CD14-positive monocyte (primary cell): ENCODE measurements around the gene P2RX3. TPM values are rescaled to one million over a fixed set of nuclear protein-coding genes. Genes with fewer than 3 reads are reported as not detected.

ENCODE experiments used
- DNase-seq, 3 donors: peaks; one replicate each; pipeline ENCODE4 v3.0.0-alpha.2; 2011 to 2022
- H2AFZ ChIP-seq: 2 replicates; pipeline ENCODE4 v1.6.0; 2012; ENCODE audit warnings: mild to moderate bottlenecking, low read depth, low read length, inconsistent platforms; ENCODE audit not compliant: insufficient read depth, poor library complexity, severe bottlenecking
- H3K27ac ChIP-seq, 2 donors: 1 replicate in 1 of 2; 2 replicates in 1 of 2; pipeline ENCODE4 v1.5.1; 2012 to 2013; ENCODE audit warnings: low read length in 2 of 2, control low read depth in 1 of 2, inconsistent platforms in 1 of 2, low read depth in 1 of 2, mild to moderate bottlenecking in 1 of 2
- H3K27me3 ChIP-seq, 2 donors: one replicate each; pipeline versions ENCODE4 v1.6.0 to v1.6.1; 2011 to 2013; ENCODE audit warnings: low read length in 2 of 2; ENCODE audit not compliant: control insufficient read depth in 2 of 2, insufficient read depth in 2 of 2
- H3K36me3 ChIP-seq, 2 donors: replicated peaks in 1 of 2; 1 replicate in 1 of 2; 2 replicates in 1 of 2; pipeline versions ENCODE4 v1.5.1 to v1.6.1; 2012 to 2013; ENCODE audit warnings: low read length in 2 of 2, control low read depth in 1 of 2, inconsistent platforms in 1 of 2, mild to moderate bottlenecking in 1 of 2; ENCODE audit not compliant: insufficient read depth in 2 of 2, control insufficient read depth in 1 of 2
- H3K4me1 ChIP-seq, 2 donors: 1 replicate in 1 of 2; 2 replicates in 1 of 2; pipeline versions ENCODE4 v1.5.1 to v1.6.1; 2012 to 2013; ENCODE audit warnings: low read length in 2 of 2, control low read depth in 1 of 2, inconsistent platforms in 1 of 2, mild to moderate bottlenecking in 1 of 2, moderate library complexity in 1 of 2; ENCODE audit not compliant: insufficient read depth in 2 of 2, control insufficient read depth in 1 of 2
- H3K4me2 ChIP-seq: replicated peaks from 2 replicates; pipeline ENCODE3; 2012; ENCODE audit warnings: low read length, moderate library complexity, mild to moderate bottlenecking; ENCODE audit not compliant: poor library complexity, severe bottlenecking; ENCODE audit errors: extremely low read depth
- H3K4me3 ChIP-seq, 3 experiments: fragments of 200-600 bp in 1 of 3; sonication (generic) in 1 of 3; replicated peaks in 1 of 3; 1 replicate in 2 of 3; 2 replicates in 1 of 3; pipeline ENCODE4 v1.5.1; 2011 to 2013; ENCODE audit warnings: low read length in 3 of 3, mild to moderate bottlenecking in 3 of 3, control low read depth in 2 of 3, low read depth in 2 of 3, inconsistent platforms in 1 of 3, moderate library complexity in 1 of 3
- H3K79me2 ChIP-seq: 2 replicates; pipeline ENCODE4 v1.6.0; 2012; ENCODE audit warnings: mild to moderate bottlenecking, control low read depth, inconsistent platforms, low read length, moderate library complexity; ENCODE audit not compliant: insufficient read depth
- H3K9ac ChIP-seq: 2 replicates; pipeline ENCODE4 v1.6.0; 2017; ENCODE audit warnings: low read length, mild to moderate bottlenecking; ENCODE audit not compliant: insufficient read depth, poor library complexity, severe bottlenecking
- H3K9me3 ChIP-seq, 2 donors: replicated peaks in 1 of 2; 1 replicate in 1 of 2; 2 replicates in 1 of 2; pipeline versions ENCODE4 v1.5.1 to v1.6.1; 2012 to 2013; ENCODE audit warnings: low read length in 2 of 2, control low read depth in 1 of 2; ENCODE audit not compliant: control insufficient read depth in 1 of 2, insufficient read depth in 1 of 2
- H4K20me1 ChIP-seq: 2 replicates; pipeline ENCODE4 v1.6.0; 2012; ENCODE audit warnings: mild to moderate bottlenecking, low read length, control low read depth, moderate library complexity; ENCODE audit not compliant: insufficient read depth
- H3K27ac Mint-ChIP-seq, 7 donors: one replicate each; pipeline ENCODE4 v1.8.0; 2020; ENCODE audit warnings: mild to moderate bottlenecking in 7 of 7, mixed read lengths in 7 of 7, moderate library complexity in 6 of 7, inconsistent platforms in 2 of 7
- H3K27me3 Mint-ChIP-seq, 3 donors: one replicate each; pipeline ENCODE4 v1.8.0; 2021 to 2022; ENCODE audit warnings: low read depth in 3 of 3, mild to moderate bottlenecking in 3 of 3, mixed read lengths in 3 of 3, moderate library complexity in 3 of 3, inconsistent platforms in 1 of 3
- H3K36me3 Mint-ChIP-seq, 2 donors: one replicate each; pipeline ENCODE4 v1.8.0; 2020; ENCODE audit warnings: mixed read lengths in 2 of 2, inconsistent platforms in 1 of 2, mild to moderate bottlenecking in 1 of 2
- H3K4me1 Mint-ChIP-seq: one replicate; pipeline ENCODE4 v1.8.0; 2020; ENCODE audit warnings: mild to moderate bottlenecking, mixed read lengths
- H3K4me3 Mint-ChIP-seq, 2 donors: one replicate each; pipeline ENCODE4 v1.8.0; 2020; ENCODE audit warnings: mild to moderate bottlenecking in 2 of 2, mixed read lengths in 2 of 2, moderate library complexity in 1 of 2
- H3K9me3 Mint-ChIP-seq, 7 donors: one replicate each; pipeline ENCODE4 v1.8.0; 2020 to 2022; ENCODE audit warnings: mixed read lengths in 7 of 7, mild to moderate bottlenecking in 6 of 7, moderate library complexity in 6 of 7, inconsistent platforms in 2 of 7
- WGBS: methylation state at CpG from one replicate; pipeline ENCODE4 v1.1.5; 2013; ENCODE audit warnings: missing lambda C conversion rate; ENCODE audit not compliant: insufficient coverage; 5-methylcytosine and 5-hydroxymethylcytosine counted together
- intact Hi-C, 2 donors: fragments of 100-400 bp; cut with micrococcal nuclease; formaldehyde crosslinking; loops; one replicate each; pipeline versions ENCODE4 v1.15.0 to v1.15.1; 2023
- polyA plus RNA-seq, 3 donors: library from polyadenylated mRNA; depleted of rRNA in 1 of 3; unstranded in 2 of 3; stranded (reverse) in 1 of 3; fragments of 300-500 nt in 2 of 3; fragments of >200 nt in 1 of 3; fragmentation: Illumina TruSeq in 2 of 3; gene quantifications; 1 replicate in 2 of 3; 2 replicates in 1 of 3; pipeline ENCODE4 v1.2.3, GENCODE V29; 2012 to 2021
- TF ChIP-seq, protein P1 (sequence below): fragments of 200-600 bp; IDR thresholded peaks from one replicate; pipeline ENCODE4 v1.8.0; 2022; ENCODE audit warnings: antibody characterized with exemption, mild to moderate bottlenecking

The P2RX3 gene
- polyA plus RNA-seq, 3 donors = not detected

DNA sequence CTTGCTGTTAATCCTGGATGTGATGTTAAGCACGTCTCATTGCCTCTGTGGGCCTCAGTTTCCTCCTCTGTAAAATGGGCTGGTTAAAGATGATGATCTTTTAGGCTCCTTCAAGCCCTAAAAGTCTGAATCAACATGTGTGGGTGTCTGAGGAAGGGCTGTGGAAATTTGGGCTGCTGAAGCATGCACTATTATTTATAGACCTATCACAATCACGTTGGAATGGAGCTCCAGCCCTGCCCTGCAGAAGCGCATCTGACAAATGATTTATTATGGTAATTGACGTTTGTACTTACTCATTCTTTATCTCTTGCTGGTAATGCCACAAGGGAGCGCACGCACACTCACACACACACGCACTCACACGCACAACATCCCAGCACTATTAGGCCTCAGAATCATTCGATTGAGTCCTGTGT lies 20.4 kb downstream of the P2RX3 start:
- H3K4me3 ChIP-seq = no peak overlapping the region
- peaks cover 0 to 5% (median 0%) of the 10 kb centered on the region in 7 donors for H3K9me3 Mint-ChIP-seq
- no peak overlapping the region for H2AFZ ChIP-seq
- H3K4me1 Mint-ChIP-seq = peaks cover 25% of the 10 kb centered on the region
- H3K27me3 Mint-ChIP-seq = peaks cover 0 to 2% (median 2%) of the 10 kb centered on the region in 3 donors
- H3K9me3 ChIP-seq = no peaks in the 10 kb centered on the region
- intact Hi-C loops = loop anchor here in 1 of 2 donors (10.0 kb wide), 1 partner anchor 286 kb away; the partner anchor contains the start of gene YPEL4
- no peaks in the 10 kb centered on the region for H4K20me1 ChIP-seq
- H3K9ac ChIP-seq = no peak overlapping the region
- no peaks in the 10 kb centered on the region for H3K36me3 Mint-ChIP-seq
- no peaks in the 10 kb centered on the region for H3K27me3 ChIP-seq
- WGBS = 100% methylated on average over 1 of the region's 9 CpGs
- H3K36me3 ChIP-seq = no peaks in the 10 kb centered on the region
- no peak for DNase-seq
- no peak overlapping the region for H3K27ac ChIP-seq
- TF ChIP-seq, protein P1, sequence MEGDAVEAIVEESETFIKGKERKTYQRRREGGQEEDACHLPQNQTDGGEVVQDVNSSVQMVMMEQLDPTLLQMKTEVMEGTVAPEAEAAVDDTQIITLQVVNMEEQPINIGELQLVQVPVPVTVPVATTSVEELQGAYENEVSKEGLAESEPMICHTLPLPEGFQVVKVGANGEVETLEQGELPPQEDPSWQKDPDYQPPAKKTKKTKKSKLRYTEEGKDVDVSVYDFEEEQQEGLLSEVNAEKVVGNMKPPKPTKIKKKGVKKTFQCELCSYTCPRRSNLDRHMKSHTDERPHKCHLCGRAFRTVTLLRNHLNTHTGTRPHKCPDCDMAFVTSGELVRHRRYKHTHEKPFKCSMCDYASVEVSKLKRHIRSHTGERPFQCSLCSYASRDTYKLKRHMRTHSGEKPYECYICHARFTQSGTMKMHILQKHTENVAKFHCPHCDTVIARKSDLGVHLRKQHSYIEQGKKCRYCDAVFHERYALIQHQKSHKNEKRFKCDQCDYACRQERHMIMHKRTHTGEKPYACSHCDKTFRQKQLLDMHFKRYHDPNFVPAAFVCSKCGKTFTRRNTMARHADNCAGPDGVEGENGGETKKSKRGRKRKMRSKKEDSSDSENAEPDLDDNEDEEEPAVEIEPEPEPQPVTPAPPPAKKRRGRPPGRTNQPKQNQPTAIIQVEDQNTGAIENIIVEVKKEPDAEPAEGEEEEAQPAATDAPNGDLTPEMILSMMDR = no peak
- no peak overlapping the region for H3K4me2 ChIP-seq
- H3K4me1 ChIP-seq = peaks cover 26 to 27% of the 10 kb centered on the region in 2 donors
- no peak overlapping the region for H3K27ac Mint-ChIP-seq
- no peaks in the 10 kb centered on the region for H3K79me2 ChIP-seq
- H3K4me3 Mint-ChIP-seq = no peak overlapping the region

DNA sequence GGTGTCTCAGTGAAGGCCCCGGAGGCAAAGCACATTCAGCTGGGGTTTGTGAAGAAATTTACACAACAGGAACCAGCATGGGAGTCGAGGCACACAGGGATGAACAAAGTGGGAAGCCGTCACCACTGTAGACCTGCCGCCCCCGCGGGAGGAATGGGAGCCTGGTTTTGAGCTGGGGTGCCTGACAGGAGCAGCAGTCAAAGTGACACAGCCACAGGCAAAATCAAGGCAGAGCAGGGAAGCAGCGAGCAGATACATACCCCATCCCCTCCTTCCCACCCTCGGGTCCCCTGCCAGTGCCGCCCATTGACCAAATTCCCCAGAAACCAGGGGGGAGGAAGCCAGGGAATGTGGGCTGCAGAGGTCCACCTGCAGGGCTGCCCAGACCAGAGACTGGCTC lies 20.8 kb downstream of the P2RX3 start:
- H3K9me3 Mint-ChIP-seq = peaks cover 0 to 6% (median 0%) of the 10 kb centered on the region in 7 donors
- no peak for DNase-seq
- Histone ChIP-seq H3K4me1 (peaks cover 22% of the 10 kb centered on the region in 2 donors), H3K27me3 (no peaks in the 10 kb centered on the region), H3K4me3 (no peak overlapping the region), H3K36me3 (no peaks in the 10 kb centered on the region), H2AFZ (no peak overlapping the region), H3K27ac (no peak overlapping the region), H4K20me1 (no peaks in the 10 kb centered on the region), H3K9ac (no peak overlapping the region), H3K79me2 (no peaks in the 10 kb centered on the region), H3K9me3 (no peaks in the 10 kb centered on the region), H3K4me2 (no peak overlapping the region)
- H3K27ac Mint-ChIP-seq = peak overlapping the region in 1 of 7 donors; percentile 4
- no peaks in the 10 kb centered on the region for H3K36me3 Mint-ChIP-seq
- 84% methylated on average over 6 of the region's 9 CpGs for WGBS
- intact Hi-C loops = loop anchor here in 1 of 2 donors (10.0 kb wide), 1 partner anchor 286 kb away; the partner anchor contains the start of gene YPEL4
- H3K4me3 Mint-ChIP-seq = no peak overlapping the region
- TF ChIP-seq, protein P1 = no peak
- peaks cover 0 to 2% (median 2%) of the 10 kb centered on the region in 3 donors for H3K27me3 Mint-ChIP-seq
- H3K4me1 Mint-ChIP-seq = peaks cover 21% of the 10 kb centered on the region
